GM19397 (cell line): Measurements from ENCODE around the gene SLAIN1.

ENCODE experiments used
- ATAC-seq: cut with Tn5 transposase; IDR thresholded peaks from one replicate; pipeline ENCODE4 v1.9.1; 2021; ENCODE audit warnings: mild to moderate bottlenecking, moderate library complexity; ENCODE audit not compliant: unreplicated experiment

Gene SLAIN1

GRCh38 chr13:77703408-77703807 is 5.9 kb downstream of the SLAIN1 start:
- ATAC-seq = no peak

- ATAC-seq = no peak
These were observed 16.8 kb downstream of the SLAIN1 start for GRCh38 chr13:77714119-77714755.

DNA sequence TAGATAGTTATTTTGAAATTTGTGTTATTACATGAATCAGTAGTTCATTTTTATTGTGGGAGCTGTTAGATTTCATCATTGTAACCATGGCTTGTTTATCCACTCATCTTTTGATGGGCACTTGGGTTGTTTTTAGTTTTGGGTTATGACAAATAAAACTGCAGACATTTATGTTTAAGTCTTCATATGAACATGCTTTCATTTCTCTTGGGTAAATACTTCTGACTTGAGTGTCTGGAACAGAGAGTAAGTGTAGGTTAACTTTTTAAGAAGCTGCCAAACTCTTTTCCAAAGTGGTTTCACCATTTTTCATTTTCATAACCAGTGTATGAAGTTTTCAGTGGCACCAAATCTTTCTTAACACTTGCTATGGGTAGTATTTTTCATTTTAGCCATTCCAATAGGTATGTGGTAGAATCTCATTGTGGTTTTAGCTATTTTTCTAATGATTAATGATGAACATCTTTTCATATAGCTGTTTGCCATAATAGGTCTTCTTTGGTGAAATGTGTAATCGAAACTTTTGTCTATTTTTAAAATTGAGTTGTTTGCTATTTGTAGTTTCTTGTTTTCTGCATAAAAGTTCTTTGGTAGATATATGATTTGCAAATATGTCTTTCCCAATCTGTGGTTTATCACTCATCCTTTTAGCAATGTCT is 17.9 kb downstream of the SLAIN1 start:
- peak; percentile 56 for ATAC-seq

- no peak for ATAC-seq
These were observed 19.2 kb downstream of the SLAIN1 start for GRCh38 chr13:77716692-77717091.

DNA sequence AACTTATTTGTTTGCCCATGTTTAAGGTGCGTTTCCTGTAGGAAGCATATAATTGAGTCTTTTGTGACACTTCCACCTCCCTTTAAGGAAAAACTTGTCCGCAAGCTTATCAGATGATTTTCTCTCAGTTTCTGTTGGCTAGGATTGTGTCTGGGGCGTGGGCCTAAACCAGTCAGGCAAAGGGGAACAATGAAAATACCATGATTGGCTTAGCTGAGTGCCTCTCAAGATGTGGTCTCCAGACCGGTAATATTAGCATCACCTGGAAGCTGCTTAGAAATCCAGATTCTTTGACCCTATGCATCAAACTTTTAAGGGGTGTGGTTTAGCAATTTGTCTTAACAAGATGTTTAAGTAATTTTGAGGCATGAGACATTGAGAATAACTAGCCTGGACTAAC is 20.0 kb downstream of the SLAIN1 start:
- no peak for ATAC-seq

DNA sequence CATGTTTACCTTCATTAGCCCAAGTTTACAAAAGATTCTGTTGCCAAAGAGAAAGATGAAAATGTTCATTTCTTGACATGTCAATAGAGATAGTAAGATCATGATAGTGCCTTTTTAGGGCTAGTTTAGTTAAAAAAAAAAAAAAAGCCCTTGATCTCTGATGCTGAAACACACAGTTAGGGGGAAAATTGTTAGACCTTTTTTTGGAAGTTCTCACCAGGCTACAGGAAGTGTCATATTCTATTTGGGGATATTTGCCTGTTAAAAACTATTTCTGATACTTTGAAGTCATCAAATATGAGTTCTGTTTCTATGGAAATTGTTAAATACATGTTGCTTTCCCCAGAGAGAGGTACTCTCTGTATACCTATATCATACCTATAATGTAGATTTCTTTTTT is 21.6 kb downstream of the SLAIN1 start:
- no peak for ATAC-seq

DNA sequence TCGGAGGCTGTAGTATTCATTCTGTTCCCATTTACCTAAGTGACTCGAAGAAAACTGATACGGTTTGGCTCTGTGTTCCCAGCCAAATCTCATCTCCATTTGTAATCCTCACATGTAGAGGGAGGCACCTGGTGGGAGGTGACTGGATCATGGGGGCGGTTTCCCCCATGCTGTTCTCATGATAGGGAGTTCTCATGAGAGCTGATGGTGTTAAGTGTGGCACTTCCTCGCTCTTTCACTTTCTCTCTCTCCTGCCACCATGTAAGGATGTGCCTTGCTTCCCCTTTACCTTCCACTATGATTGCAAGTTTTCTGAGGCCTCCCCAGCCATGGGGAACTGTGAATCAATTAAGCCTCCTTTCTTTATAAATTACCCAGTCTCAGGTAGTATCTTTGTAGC is 23.5 kb downstream of the SLAIN1 start:
- ATAC-seq = no peak

- ATAC-seq = peak; percentile 65
These were observed 26.6 kb downstream of the SLAIN1 start for GRCh38 chr13:77724092-77724491.

DNA sequence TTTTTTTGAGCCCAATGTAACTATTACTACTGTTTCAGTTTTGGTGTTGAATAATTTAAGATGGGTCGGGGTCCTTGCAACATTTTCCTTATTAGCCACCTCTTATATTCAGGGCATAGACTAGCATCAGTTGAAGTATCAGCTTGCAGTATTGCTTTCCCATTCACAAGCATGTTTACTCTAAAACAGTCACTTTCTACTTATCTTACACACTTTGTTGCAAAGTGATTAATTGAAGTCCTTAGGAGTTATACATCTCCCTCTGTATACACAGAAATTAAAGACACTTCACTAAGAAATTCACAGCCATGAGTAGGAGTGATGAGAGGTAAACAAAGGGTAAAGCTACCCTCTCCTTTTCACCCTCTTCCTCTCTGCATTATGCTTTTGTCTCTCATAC is 27.6 kb downstream of the SLAIN1 start:
- no peak for ATAC-seq

DNA sequence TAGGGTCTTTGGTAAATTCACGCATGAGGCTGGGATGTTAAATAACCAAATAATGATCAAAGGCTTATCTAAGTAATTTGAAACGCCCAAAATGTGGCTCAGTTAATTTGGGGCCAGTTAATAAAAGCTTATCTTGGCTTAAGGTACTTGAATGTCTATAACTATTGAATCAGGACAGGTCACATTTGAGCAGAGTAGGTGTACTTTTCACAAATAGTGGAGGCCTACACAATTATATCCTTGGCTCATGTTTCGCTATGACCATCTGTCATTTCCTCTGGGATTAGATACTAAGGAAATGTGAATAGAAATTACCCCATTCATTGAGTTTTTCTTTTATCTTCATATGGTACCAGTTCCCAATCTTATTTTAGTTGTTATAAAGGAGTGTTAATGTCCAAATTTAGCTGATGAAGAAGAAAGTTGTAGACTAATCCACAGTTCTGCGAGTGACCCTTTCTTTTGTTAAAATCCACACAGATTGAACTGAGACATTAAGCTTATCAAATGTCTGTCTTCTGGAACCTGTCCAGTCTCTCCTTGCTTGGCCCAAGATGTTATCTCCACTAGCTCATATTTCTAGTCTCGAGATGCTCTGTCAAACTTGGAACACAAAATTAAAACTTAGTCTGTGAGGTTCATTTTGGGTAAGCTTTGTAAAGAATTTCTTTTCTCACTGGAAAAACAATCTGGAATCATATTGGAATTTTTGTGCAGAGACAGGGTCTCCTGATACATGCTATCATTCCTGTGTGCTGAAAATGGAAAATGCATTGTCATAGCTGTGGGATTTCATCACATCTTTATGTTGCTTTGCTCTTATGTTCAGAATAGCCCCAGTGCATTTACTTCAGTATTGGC is 31.0 kb downstream of the SLAIN1 start:
- no peak for ATAC-seq

GRCh38 chr13:77729502-77730221 is 32.2 kb downstream of the SLAIN1 start:
- ATAC-seq = peak; percentile 92

- ATAC-seq = no peak
These were observed 33.1 kb downstream of the SLAIN1 start for GRCh38 chr13:77730572-77730971.

- ATAC-seq = no peak
These were observed 34.8 kb downstream of the SLAIN1 start for GRCh38 chr13:77732287-77732686.

GRCh38 chr13:77733674-77734073 is 36.2 kb downstream of the SLAIN1 start:
- no peak for ATAC-seq

DNA sequence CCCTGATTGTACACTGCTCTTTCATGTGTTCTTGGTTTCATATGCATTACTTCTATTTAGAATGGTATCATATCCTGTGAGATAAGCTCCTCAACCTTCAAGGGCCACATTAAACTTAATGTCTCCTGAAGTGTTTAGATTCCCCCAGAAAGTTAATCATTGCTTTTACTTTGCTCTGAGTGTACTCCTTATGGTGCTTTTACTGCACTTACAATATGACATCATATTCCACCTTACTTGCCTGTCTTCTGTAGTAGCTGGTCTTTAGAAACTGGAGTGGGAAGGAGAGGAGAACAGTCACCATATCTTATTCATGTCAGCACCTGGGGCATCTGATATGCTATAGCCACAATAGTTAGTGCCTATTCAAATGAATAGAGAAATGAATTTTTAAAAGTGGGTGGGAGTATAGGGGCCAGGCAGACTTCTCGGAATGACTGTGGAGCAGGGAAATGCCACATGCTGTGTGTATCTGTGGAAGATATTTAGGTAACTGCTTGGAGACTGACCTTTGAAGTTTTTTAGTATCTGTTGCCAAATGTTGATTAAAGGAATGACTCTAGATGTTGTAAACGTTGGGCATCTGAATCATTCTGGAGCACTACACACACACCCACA is 40.2 kb downstream of the SLAIN1 start:
- ATAC-seq = peak; percentile 71

- no peak for ATAC-seq
These were observed 42.7 kb downstream of the SLAIN1 start for GRCh38 chr13:77740097-77740735.

DNA sequence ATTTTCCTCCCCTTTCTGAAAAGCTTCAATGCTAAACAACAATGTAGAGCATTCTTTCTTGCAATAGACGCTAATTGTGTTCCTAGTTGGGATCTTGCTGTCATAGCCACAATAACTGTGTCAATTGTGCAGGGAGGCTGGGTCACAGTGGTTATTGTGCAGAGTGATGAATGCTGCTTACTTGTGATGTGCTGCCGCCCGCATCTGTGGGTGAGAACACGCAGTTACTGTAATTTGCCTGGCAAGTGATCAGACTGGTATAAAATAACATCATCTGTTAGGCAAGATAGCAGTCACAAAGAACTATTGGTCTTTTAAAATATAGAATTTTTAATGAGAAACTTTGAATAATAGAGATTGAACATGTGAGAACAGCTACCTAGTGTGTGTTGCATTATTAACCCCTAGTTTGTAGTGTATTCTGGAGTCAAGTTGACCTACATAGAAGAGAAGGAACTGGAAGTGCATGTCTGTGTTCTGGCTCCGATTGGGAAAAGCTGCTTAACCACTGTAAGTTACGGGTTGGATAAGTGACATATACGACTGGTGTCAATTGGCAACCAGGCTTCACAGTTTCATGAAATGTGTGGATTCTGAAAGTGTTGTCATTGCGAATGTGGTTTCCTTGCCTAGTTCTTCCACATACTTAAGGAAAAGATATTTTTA is 43.6 kb downstream of the SLAIN1 start:
- no peak for ATAC-seq

- no peak for ATAC-seq
These were observed 44.1 kb downstream of the SLAIN1 start for GRCh38 chr13:77741597-77741972.

DNA sequence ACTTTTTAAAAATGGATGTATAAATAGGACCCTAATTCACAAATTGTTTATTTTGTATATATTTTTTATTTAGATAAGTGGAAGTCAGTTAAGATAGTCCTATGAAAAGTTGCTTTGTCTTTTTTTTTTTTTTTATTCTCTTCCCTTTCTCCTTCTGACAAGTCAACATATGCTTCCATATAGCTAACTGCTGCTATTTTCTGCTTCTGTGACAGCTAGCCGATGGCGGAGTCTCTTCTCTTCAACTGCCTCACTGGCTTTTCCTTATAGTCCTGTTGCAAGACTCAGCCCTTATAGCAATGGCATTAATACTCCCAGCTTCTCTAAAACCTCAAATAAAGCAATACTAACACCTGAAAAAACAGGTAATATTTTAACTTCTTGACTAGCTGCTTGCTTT is 45.3 kb downstream of the SLAIN1 start:
- ATAC-seq = no peak

GRCh38 chr13:77745784-77746183 is 48.3 kb downstream of the SLAIN1 start:
- ATAC-seq = no peak
